Stimulated activated CD8-positive, alpha-beta memory T cell treated with anti-CD3 and anti-CD28 coated beads, Interleukin-12 subunit alpha, Interleukin-12 subunit beta, amount 100 ng/mL, for 24 hours (primary cell): ENCODE data around the gene EPS15.
"Not testable (repeated sequence)": the region's sequence is repeated elsewhere in the genome, so short reads cannot be mapped to it uniquely, and the experiment has no call there.

Source experiments
- DNase-seq: peaks from one replicate; pipeline ENCODE4 v3.0.0-alpha.2; 2020; ENCODE audit errors: extremely low read depth

EPS15 gene

DNA sequence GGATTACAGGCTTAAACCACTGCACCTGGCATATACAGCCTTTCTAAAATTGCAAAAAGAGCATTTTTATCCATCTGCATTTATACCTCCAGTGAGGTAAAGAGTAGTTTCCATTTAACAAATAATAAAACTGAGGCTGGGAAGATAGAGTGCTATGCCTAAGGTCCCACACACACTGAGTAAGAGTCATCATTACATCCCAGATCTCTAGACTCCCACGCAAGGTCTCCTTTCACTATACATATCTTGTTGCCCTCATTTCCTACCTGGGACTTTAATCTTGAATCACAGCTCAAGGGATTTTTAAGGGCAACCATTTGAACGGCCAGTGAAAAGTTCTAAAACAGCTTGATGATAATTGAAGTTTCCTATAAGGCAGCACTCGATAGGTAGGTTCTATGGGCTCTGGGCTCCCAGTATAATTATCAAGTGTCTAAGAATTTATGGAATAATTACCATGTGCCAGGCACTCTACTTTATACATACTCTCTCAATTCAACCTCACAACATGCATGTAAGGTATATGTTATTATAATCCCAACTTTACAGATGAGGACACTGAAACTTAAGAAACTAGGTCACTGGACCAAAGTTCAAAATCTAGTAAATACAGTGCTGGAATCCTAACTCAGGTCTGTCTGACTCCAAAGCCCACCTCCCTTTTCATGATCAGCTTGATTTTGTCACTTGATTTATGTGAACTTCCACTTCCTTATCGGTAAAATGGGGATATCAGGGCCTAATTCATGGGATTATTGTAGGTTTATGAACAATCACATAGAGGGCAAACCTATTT is 23.3 kb upstream of the EPS15 start:
- no peak for DNase-seq

DNA sequence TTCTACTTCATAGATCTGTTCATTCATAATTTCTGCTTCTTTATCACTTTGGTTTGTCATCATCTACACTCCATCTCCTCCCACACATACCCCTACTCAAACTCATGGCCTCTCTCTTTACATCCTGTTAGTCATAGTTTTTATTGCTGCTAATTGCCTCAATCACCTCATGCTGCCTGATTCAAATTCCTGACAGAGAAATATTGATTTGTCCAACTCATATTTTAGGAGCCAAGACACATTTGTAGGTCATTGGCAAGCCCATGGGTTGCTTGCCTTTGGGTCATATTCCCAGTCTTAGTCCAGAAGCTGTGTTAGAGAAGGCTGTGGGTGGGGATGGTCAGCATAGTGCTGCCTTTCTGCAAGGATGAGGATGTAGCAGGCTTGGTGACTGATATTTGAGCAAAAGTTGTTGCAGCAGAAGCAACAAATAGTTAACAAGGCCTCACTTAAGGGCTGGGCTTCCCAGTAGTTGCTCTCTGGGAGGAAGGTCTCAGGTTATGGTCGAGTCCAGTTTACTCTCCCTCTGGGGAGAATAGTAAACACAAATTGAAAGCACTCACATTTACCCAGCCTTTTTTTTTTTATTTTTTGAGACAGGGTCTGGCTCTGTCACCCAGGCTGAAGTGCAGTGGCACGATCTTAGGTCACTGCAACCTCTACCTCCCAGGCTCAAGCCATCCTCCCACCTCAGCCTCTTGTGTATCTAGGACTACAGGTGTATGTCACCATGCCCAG is 22.4 kb upstream of the EPS15 start:
- DNase-seq, result no peak

DNA sequence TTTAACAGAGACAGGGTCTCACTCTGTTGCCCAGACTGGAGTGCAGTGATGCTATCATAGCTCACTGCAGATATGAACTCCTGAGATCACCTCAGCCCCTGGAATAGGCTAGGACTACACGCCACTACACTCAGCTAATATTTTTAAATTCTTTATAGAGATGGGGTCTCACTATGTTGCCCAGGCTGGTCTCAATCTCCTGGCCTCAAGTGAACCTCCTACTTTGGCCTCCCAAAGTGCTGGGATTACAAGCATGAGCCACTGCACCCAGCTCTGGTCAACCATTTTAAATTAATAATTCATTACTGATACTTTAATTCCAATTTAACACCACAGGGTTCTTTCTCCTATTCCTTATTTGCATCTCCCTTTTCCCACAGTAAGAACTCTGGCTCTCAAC is 18.5 kb upstream of the EPS15 start:
- DNase-seq, result no peak

- no peak for DNase-seq
Measured at GRCh38 chr1:51535006-51535592, 16.0 kb upstream of the EPS15 start.

GRCh38 chr1:51534447-51534846 is 15.4 kb upstream of the EPS15 start:
- no peak for DNase-seq

- no peak for DNase-seq
Measured at GRCh38 chr1:51532853-51533252, 13.8 kb upstream of the EPS15 start.

- DNase-seq, result not testable (repeated sequence)
Measured at GRCh38 chr1:51530447-51530846, 11.4 kb upstream of the EPS15 start.

DNA sequence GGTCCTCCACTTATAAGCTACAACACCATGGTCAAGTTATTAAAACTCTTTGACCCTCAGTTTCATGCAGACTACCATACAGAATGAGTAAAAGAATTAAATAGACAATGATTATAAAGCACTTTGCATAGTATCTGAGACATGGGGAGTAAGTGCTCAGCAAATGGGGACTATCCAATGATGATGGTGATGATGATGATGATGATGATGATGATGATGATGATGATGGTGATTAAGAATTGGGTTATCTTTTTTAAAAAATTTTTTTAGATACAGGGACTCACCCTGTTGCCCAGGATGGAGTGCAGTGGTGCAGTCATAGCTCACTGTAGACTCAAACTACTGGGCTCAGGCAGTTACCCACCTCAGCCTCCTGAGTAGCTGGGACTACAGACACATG is 8.1 kb upstream of the EPS15 start:
- DNase-seq, result no peak

- DNase-seq, result no peak
Measured at GRCh38 chr1:51526248-51526647, 7.2 kb upstream of the EPS15 start.

- DNase-seq, result no peak
Measured at GRCh38 chr1:51525295-51525694, 6.2 kb upstream of the EPS15 start.

GRCh38 chr1:51524817-51525216 is 5.8 kb upstream of the EPS15 start:
- DNase-seq, result no peak

- no peak for DNase-seq
Measured at GRCh38 chr1:51523931-51524330, 4.9 kb upstream of the EPS15 start.

DNA sequence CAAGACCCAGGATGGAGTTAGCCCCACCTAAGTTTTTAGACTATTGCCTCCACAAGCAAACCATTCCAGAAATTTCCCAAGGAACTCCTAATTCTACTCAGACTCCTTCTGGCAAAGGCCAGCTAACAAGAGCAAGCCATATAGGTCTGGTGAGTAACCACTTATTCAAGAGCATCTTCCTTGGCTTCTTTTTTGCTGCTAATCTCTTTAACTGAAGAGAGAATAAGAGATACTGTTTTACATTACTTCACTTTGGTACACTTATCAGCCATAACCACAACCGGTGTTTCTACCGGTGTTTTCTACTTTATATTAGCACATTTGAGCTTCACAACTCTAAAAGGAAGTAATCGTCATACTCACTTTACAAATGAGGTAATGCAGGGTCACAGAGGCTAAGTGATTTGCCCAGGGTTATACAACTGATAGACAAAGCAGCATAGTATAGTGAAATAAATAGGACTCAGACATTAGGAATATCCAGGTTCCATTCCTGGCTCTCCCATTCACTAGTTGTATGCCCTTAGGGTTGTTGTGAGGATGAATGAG is 1.7 kb upstream of the EPS15 start:
- no peak for DNase-seq

- DNase-seq, result no peak
Measured at GRCh38 chr1:51519865-51520699, 1.0 kb upstream of the EPS15 start.

DNA sequence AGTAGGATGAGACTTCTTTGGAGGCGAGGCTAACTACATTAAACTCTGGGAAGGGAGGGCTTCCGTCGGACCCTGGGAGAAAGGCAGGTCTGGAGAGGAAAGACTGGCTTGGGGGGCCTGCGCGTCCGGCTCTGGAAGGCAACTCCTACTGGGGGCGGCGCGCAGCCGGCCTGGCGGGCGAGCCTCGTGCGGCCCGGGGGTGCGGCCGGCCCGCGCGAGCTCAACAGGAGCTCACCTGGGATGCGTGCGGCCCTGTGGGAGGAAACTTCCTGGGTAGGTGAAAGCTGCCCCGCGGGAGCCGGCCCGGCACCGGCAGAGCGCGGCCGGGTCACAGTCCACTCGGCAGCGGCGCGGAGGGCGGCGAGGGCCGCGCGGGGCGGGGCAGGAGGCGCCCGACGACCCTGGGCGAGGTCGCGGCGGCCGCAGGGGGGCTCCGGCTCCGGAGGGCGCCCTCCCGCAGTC is 449 bp downstream of the EPS15 start:
- DNase-seq, result no peak

DNA sequence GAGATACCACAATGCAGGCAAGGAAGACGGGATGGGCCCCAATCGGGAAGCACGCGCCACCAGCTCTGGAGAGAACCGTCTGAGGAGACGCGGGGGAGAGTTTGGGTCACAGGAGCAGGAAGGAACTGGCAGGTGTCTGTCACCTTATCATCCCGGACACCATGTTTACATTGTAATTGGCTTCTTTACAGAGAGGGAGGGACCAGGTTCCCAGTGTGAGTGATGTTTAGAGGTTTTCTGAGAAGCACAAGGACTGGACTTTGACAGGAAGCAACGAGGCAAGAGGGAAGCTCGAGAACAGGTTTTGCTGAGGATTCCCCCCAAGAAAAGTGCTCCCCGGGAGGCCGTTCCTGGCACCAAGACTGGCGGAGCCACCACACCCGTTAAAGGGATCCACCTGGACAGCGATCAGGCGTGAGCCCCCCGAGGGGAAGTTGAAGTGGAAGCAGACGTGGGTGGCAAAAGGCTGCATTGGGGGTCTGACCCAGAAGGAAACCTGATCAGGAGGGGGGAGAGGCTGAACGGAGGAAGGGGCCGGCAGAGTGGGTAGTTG is 957 bp downstream of the EPS15 start:
- DNase-seq, result no peak

DNA sequence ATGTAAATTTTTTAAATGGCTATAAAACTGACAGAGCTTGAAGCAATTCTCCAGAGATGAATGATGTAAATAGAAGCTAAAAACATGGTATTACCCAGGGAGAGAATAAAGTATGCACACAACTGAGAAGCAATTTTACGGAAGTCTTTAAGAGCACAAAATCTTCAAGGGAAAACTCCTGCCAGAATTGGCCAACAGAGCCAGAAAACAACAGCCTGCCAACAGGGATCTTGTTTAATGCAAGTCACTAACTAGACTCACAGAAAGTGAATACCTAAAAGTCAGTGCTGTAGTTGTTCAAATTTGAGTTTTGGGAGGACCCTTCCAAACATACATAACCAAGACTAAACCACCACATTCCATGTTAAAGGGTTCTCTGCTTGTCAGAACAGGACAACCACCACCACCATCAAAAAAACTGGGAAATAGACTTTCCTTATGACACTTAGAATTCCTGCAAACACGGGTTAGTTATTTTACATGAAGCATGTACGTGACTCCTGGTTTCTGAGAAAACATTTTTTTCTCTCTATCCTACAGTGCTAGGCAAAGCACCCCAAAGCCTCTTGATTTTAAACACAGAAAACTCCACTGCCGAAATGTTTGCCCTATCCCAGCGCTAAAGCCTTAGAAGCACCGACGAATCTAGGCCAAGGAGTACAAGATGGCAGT is 1.6 kb downstream of the EPS15 start:
- DNase-seq, result no peak

DNA sequence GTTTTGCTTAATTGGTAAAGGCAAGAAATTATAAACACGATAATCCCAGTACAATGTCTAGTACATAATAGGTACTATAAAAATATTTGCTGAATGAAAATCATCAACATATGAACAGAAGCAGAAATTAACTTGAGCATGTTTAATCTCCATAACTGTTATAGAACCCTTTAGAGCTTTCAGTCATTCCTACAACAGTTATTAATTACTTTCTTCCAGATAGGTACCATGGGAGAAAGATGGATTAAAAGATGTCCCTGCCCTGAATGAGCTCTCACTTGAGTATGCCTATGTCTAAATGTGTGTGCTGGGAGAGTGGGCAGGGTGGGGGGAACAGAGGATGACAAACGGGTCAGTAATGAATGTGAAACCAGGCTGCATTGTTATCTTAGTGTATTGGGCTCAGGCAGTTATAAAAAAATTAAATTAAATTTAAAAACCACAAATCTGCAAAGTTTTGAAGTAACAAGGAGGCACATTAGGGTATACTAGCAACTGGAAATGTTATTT is 2.4 kb downstream of the EPS15 start:
- no peak for DNase-seq

DNA sequence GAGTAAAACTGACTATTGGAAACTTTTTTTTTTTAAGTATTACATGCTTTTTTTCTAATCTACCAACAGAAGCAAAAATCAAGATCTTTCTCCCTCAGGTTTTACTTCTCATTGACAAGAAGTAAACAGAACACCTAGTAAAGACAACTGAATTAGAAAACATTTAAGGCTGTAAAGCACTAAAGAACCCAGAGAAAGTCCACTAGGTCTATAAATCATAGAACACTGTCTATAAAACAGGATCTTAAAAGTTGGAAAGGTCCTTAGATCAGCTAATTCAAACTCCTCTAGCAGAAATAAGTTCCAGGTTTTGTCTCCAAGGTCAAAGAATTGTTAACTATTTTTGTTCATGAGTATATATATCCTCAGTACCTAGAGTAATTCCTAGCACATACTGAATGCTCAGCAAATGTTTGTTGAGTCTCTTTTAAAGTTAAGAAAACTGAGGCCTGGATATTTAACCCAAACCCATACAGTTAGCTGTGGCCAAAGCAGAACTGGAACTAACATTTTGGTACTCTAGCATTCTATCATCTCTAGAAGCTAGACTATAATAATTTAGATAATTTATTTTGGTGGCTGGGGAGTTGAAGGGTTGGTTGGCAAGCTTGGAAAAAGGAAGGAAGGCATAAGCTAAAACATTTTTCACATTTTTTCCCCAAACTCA is 3.0 kb downstream of the EPS15 start:
- no peak for DNase-seq
